LoVo (cell line): ENCODE measurements around the gene DFFB.

ENCODE experiments used
- DNase-seq: peaks from one replicate; pipeline ENCODE4 v3.0.0-alpha.2; 2016; ENCODE audit warnings: low spot score

Gene DFFB

DNA sequence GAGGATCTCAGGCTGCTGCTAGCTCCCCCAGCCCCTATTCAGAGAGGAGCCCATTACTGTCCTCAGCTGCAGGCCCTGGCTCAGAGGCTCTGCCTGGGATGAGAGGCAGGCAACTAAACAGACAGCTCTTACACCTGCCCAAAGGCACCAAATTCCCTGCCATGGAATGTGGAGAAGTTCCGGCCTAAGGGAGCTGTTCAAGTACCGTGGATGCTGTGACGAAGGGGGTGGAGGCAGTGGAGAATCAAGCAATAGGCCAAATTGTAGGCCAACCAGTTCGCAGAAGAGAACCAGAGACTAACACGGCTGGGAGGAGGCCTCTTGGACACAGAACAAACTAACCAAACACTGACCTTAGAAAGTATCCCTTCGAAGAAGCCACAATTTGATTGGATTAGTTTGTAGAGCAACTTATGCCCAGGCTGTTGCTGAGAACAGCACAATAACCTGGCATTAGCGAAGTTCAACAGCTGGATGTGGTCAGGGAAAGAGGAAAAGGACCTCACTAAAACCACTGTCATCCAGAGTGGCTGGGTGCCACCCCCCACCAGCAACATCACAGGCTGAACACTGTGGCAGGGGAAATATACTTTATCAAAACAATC is 39.2 kb downstream of the DFFB start:
- DNase-seq, result no peak

DNA sequence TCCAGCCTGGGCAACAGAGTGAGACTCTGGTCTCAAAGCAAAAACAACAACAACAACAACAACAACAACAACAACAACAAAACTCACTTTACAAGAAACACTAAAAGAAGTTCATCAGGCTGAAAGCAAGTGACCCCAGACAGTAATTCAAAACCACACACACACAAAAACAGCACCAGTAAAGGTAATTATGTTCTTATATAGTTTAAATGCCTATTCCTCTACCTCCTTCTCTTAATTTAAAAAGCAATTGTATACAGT is 41.1 kb downstream of the DFFB start:
- no peak for DNase-seq

DNA sequence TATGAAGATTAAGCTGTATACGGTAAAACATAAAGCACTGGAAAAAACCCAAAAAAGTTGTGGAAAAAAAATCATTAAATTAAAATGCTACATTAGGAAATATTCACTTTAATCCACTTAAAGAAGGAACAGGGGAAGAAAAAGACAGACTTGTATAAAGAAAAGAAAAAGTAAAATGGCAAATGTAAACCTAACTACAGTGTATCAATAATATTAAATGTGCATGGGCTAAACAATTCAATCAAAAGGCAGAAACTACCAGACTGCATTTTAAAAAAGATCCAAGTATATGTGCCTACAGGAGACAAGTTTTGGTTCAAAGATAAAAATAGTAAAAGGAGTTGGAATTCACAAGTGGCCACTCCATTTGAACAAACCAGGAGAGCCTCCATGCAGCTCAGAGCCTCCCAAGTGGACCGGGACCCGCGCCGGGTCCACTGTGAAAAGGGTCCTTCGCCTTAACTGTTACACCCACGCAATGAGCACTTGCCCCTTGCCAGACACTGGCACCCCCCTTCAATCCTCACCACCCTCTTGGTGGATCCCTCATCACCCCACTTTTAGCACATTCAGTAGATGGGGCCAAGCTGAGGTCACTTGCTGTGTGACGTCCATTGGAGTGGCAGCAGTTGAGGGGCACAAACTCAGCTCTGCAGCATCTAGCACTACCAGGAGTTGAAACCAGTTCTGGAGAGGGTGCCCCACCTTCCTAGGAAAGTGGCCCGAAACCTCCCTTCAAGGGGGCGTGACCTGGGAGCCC is 41.9 kb downstream of the DFFB start:
- DNase-seq, result no peak

- DNase-seq, result no peak
These were observed 42.5 kb downstream of the DFFB start for GRCh38 chr1:3899754-3900149.

DNA sequence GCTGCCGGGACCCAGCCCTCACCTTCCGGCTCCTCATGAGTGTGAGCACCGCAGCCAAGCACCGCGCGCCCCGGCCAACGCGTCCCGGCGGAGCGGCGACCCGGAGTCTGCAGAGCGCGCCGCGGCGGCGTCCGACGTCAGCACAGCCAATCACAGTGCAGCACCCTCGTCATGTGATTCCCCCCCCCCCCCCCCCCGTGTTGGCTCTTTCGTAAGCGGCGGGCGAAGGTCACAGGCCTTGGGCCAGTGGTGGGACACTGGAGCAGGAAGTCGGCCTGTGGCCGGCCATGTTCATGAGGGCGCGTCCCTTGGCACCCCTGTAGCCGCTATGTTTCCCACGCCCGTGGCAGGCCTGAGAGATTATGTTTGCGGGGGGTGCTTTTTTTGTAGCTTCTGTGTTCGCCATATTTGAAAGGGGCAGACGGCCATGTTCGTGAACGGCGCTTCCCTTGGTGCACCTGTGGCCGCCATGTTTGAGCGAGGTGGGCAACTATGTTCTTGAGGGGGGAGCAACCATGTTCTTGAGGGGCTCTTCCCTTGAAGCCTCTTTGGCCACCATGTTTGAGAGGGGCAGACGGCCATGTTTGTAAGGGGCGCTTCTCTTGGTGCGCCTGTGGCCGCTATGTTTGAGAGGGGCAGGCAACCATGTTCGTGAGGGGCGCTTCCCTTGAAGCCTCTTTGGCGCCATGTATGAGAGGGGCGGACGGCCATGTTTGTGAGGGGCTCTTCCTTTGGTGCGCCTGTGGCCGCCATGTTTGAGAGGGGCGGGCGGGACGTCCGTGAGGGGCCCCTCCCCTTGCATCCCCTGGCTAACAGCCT is 43.1 kb downstream of the DFFB start, which contains the start of gene C1orf174:
Gene C1orf174, minus strand, starts transcription at position 123 of the 819 bp plus-strand sequence. Its CDS starts 86 bp downstream, at position 37.
- peak; percentile 95 for DNase-seq

DNA sequence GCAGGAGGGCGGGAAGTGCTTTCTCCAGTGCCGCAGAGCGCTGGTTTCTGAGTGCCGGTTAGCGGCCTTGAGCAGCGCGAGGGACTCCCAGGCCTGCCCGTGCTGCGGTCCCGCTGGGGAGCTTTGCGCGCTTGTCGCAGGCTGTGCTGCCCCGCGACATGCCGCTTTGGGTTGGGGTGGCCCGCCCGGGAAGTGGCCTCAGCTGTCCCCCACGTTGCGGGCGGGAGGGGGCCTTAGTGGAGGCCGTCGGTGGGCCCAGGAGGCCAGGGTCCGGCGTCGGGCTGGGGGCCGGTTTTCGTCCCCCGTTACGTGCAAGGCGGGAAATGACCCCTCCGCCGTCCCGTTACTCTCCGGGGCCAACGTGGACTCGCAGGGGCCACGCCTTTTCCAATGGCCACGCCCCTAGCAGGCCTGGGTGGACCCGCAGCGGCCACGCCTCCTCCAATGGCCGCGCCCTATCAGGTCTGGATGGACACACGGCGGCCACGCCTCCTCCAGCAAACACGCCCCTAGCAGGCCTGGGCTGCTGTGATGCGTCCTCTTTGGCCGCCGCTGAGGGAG is 43.8 kb downstream of the DFFB start:
- peak; percentile 95 for DNase-seq

GRCh38 chr1:3902111-3902511 is 44.8 kb downstream of the DFFB start:
- no peak for DNase-seq

- DNase-seq, result no peak
These were observed 45.4 kb downstream of the DFFB start for GRCh38 chr1:3902571-3903091.

DNA sequence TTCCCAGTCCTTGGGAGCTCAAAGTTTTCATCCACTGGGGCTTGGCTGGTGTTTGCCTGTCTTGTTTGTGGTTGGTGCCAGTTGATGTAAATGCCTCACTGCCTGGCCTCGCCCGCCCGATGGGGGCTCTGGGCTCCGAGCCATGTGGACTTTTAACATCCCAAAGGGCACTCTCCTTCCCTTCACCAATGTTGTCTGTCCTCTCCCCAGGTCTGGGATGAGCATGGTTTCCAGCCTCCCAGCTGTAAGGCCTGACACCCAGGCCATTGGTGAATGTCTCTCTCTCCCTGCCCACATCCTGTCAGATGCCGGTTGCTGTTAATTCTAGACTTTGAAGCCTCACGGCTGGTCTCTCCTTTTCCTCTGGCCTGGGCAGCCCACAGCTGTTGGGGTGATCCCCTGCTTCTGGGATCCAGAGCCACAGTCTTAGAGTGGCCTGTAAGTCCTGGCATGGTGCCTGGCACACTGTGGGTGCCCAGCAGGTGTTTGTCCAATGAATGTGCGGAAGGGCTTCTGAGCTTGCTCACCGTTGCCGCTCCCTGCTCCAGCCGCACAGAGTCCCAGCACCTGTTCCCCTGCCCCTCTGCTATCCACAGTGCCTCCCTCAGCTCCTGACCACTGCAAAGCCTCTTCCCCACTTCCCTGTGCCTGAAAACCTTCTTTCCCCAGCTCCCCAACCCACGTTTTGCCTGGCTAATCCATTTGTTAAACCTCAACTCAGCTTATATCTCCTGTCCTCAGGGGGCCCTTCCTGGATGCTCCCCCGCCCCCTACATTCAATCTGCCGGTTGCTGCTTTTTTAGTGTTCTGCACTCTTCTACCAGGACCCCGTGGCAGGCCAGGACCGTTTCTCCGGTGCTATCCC is 46.1 kb downstream of the DFFB start:
- DNase-seq, result no peak

- DNase-seq, result no peak
These were observed 46.9 kb downstream of the DFFB start for GRCh38 chr1:3904006-3904842.

- no peak for DNase-seq
These were observed 47.5 kb downstream of the DFFB start for GRCh38 chr1:3904843-3905185.

DNA sequence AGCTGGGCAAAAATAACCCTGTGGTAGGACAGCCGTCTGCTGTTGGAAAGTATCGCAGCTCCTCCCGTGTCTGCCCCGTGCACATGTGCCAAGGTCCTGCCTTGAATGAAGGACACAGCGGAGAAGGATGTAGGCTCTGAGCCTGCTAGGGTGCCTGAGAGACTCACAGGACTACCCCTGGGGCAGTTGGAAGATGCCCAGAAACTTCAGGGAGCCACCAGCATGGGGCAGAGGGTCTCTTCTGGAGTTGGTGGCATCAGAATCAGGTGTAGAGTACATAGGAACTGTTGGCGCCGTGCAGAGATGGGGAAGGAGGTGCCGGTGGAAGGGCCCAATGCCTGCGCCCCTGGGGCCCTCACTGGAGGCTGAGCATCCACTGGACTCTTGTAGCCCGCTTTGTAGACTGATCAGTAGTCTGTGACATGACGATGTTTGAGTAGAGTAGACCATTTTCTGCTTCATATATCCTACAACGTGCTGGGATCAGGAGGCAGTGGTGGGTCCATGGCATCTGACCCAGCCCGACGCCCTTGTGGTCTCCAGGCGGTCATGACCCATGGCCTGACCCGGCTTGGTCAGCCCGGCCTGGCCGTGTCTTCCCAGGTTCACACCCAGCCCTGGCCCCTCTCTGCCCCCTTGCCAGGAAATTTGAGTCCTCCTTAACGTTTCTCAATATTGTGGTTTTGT is 48.1 kb downstream of the DFFB start:
- no peak for DNase-seq

- DNase-seq, result no peak
These were observed 48.8 kb downstream of the DFFB start for GRCh38 chr1:3905953-3906671.

DNA sequence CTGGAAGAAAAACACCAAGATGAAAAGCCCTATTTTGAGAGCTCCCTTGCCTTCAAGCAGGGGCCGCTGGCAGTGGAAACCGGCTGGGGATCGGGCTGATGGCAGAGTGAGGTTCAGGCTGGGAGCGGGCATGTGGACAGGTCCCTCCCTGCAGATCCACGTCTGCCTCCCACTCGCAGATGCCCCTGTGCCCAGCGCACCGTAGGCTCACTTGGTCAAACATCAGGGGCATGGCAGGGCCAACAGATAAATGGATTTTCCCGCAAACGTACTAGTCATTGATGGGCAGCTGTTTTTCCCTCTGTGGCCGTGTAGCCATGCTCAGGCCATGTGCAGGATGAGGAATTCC is 49.4 kb downstream of the DFFB start:
- DNase-seq, result no peak

DNA sequence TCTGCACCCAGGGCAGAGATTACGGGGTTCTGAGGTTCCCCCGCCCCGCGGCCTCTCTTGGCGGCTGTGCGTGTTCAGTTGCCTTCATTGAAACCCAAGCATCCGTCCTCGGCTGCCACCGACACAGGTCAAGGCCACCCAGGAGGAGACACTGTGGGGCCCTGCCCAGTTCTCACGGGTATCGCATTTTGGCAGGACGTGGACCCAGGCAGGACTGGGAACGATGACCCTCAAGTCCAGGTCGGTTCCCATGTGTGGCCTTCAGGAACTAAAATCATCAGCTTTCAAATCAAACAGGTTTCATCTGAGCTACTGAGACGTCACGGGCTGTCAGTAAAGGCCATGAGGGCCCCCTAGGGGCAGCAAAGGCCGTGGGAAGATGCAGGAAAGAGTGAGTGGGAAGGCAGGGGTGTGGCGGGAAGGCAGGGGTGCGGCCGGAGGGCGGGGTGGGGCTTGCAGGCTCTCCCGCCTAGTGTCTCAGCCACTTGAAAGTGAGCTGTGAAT is 49.8 kb downstream of the DFFB start:
- no peak for DNase-seq

GRCh38 chr1:3907621-3908165 is 50.4 kb downstream of the DFFB start:
- DNase-seq, result no peak

DNA sequence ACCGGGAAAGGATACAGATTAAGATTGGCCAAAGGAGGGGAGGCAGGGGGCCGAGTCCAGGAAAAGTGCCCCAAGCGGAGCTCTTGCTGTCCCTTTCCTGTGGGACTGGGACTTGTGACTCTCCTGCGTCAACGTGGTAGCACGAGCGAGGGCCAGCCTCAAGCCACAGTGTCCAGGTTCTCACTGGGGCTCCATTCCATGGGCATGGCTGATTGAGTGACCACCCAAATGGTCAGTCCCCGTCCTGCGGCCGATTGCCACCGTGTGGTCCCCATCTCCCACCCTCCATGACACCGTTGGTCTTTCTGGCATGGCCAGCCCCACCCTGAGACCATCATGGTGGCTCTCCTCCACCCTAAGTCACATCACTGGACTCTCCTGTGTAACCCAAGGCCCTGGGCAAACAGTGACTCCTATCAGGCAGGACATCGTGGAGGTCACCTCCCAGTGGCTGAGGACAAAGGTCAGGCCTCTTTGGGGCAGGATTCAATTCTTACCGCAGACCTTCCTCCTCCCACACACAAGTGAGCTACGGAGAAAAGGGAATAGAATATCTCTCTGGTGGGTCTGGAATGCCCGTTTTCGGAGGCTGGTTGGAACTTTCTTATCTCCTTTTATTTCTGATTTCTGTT is 51.7 kb downstream of the DFFB start:
- no peak for DNase-seq

DNA sequence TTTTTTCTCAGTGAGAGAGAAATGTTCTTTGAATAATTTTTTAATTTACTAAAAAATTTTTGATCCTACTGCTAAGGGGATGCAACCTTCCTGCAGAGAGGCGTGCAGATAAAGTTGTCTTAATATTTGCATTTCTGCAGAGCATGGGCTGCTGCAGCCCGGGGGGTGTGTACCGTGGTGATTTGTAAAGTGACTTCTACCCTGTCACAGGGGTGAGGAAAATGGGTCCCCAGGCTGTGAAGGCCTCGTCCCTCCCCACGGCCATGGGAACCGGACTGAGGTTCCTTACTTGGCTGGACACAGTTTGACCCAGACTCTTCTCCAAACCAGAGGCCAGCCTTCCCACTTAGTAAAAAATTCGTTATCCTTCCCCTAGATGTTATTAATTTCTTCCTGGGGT is 52.3 kb downstream of the DFFB start:
- DNase-seq, result no peak
